A673 (cell line): ENCODE measurements around the gene CD86. TPM values are rescaled to one million over a fixed set of nuclear protein-coding genes. Genes with fewer than 3 reads are reported as not detected.

Experiments used
- Bru-seq: library from RNA; stranded (reverse); fragments of 400-500 nt; gene quantifications from one replicate; lab custom pipeline; 2021; lab: Mats Ljungman, UMichigan
- BruChase-seq, 2 experiments: library from RNA; stranded (reverse); fragments of 400-500 nt; gene quantifications; one replicate each; lab custom pipeline; 2021; lab: Mats Ljungman, UMichigan
- BruUV-seq: library from RNA; stranded (reverse); fragments of 400-500 nt; replicated peaks from 2 replicates; lab custom pipeline; 2021; lab: Mats Ljungman, UMichigan
- CTCF ChIA-PET: fragments of 300-600 bp; sonication (Branson Sonifier 250); formaldehyde crosslinking; loops from one replicate; lab custom pipeline; 2022; ENCODE audit warnings: antibody characterized with exemption; lab: Charles Lee
- POLR2A ChIA-PET: fragments of 300-600 bp; sonication (Branson Sonifier 250); formaldehyde crosslinking; loops from one replicate; lab custom pipeline; 2022; ENCODE audit warnings: antibody characterized with exemption; ENCODE audit not compliant: low non-redundant PET; lab: Charles Lee
- DNase-seq: peaks from one replicate; pipeline ENCODE4 v3.0.0-alpha.2; 2015; ENCODE audit warnings: low spot score
- H3K27ac ChIP-seq: fragments of 200-600 bp; sonication (generic); 2 replicates; pipeline ENCODE4 v1.5.1; 2016; ENCODE audit warnings: mixed run types, low read depth, mild to moderate bottlenecking, mixed read lengths, antibody characterized with exemption, low read length; ENCODE audit not compliant: poor library complexity, severe bottlenecking
- H3K27me3 ChIP-seq: fragments of 200-600 bp; sonication (generic); replicated peaks from 2 replicates; pipeline ENCODE4 v1.6.1; 2017; ENCODE audit warnings: mixed run types, low read depth, mild to moderate bottlenecking, mixed read lengths, antibody characterized with exemption, low read length; ENCODE audit not compliant: insufficient read depth, poor library complexity
- H3K36me3 ChIP-seq: fragments of 200-600 bp; sonication (generic); 2 replicates; pipeline ENCODE4 v1.6.1; 2016; ENCODE audit warnings: mixed run types, mild to moderate bottlenecking, mixed read lengths, antibody characterized with exemption, low read length; ENCODE audit not compliant: insufficient read depth, poor library complexity, severe bottlenecking
- H3K4me1 ChIP-seq: fragments of 200-600 bp; sonication (generic); 2 replicates; pipeline ENCODE4 v1.6.1; 2017; ENCODE audit warnings: mixed run types, mild to moderate bottlenecking, mixed read lengths, antibody characterized with exemption, low read length; ENCODE audit not compliant: insufficient read depth, poor library complexity, severe bottlenecking
- H3K4me3 ChIP-seq: fragments of 200-600 bp; sonication (generic); 2 replicates; pipeline ENCODE4 v1.5.1; 2016; ENCODE audit warnings: low read depth, mixed run types, mild to moderate bottlenecking, mixed read lengths, low read length; ENCODE audit not compliant: poor library complexity, severe bottlenecking
- H3K9me3 ChIP-seq: fragments of 200-600 bp; sonication (generic); 2 replicates; pipeline ENCODE4 v1.6.1; 2016; ENCODE audit warnings: mixed run types, low read depth, mild to moderate bottlenecking, mixed read lengths, antibody characterized with exemption, low read length; ENCODE audit not compliant: poor library complexity, severe bottlenecking
- EZH2 ChIP-seq: fragments of 200-600 bp; sonication (generic); IDR thresholded peaks from 2 replicates; pipeline ENCODE4 v1.6.1; 2017; ENCODE audit warnings: borderline replicate concordance, low read depth, mild to moderate bottlenecking, mixed read lengths, antibody characterized with exemption, low read length; ENCODE audit not compliant: poor library complexity, severe bottlenecking
- intact Hi-C: fragments of 100-400 bp; cut with micrococcal nuclease; formaldehyde crosslinking; loops from one replicate; pipeline ENCODE4 v1.10.0; 2022; ENCODE audit not compliant: unreplicated experiment
- long read RNA-seq: library from polyadenylated mRNA; stranded (forward); transcript quantifications from one replicate; pipeline ENCODE4 v2.0.0, GENCODE V29; 2022
- total RNA-seq: library from RNA; stranded (reverse); gene quantifications from 2 replicates; pipeline ENCODE4 v1.2.3, GENCODE V29; 2021
- TF ChIP-seq, protein P1 (sequence below): fragments of 300-800, 200-600 bp; sonication (generic); conservative IDR thresholded peaks from 2 replicates; pipeline ENCODE4 v1.5.1; 2017; ENCODE audit warnings: low read depth, mild to moderate bottlenecking, antibody characterized with exemption, low read length, moderate library complexity, mixed read lengths

The CD86 gene, protein sequence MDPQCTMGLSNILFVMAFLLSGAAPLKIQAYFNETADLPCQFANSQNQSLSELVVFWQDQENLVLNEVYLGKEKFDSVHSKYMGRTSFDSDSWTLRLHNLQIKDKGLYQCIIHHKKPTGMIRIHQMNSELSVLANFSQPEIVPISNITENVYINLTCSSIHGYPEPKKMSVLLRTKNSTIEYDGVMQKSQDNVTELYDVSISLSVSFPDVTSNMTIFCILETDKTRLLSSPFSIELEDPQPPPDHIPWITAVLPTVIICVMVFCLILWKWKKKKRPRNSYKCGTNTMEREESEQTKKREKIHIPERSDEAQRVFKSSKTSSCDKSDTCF
- not detected in 2 replicates for total RNA-seq
- Bru-seq, nascent RNA, result percentile 3 among the genes with signal in this experiment
- percentile 1 among the genes with signal in this experiment for BruChase-seq, experiment 1, labeled RNA remaining after a 2-hour chase
- BruChase-seq, experiment 2, labeled RNA remaining after a 6-hour chase, result percentile 1 among the genes with signal in this experiment
- long read RNA-seq, result 0 reads

DNA sequence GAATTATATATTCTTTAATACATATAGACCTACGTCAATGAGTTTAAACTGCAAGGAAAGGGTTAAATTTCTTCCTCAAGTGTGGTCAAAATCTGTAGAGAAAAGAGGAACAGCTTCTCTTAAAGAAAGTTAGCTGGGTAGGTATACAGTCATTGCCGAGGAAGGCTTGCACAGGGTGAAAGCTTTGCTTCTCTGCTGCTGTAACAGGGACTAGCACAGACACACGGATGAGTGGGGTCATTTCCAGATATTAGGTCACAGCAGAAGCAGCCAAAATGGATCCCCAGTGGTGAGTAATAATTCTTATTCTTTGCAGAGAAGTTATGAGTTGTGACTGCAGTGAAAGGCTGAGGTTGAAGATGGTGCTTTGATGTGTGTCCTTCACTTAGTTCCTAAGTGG is at the start of gene CD86:
CD86 (plus strand) TSS at position 148 of the 400 bp plus-strand sequence; CDS start at position 276, 128 bp downstream.
- CTCF ChIA-PET, result no interaction called here
- Histone ChIP-seq H3K9me3 (no peaks in the 10 kb centered on the region), H3K4me3 (no peak within 1 kb of the TSS), H3K27ac (no peak within 1 kb of the TSS), H3K27me3 (no peaks in the 10 kb centered on the region), H3K4me1 (no peaks in the 10 kb centered on the region), H3K36me3 (no peaks in the 10 kb centered on the region)
- no peak for TF ChIP-seq EZH2
- TF ChIP-seq, protein P1, sequence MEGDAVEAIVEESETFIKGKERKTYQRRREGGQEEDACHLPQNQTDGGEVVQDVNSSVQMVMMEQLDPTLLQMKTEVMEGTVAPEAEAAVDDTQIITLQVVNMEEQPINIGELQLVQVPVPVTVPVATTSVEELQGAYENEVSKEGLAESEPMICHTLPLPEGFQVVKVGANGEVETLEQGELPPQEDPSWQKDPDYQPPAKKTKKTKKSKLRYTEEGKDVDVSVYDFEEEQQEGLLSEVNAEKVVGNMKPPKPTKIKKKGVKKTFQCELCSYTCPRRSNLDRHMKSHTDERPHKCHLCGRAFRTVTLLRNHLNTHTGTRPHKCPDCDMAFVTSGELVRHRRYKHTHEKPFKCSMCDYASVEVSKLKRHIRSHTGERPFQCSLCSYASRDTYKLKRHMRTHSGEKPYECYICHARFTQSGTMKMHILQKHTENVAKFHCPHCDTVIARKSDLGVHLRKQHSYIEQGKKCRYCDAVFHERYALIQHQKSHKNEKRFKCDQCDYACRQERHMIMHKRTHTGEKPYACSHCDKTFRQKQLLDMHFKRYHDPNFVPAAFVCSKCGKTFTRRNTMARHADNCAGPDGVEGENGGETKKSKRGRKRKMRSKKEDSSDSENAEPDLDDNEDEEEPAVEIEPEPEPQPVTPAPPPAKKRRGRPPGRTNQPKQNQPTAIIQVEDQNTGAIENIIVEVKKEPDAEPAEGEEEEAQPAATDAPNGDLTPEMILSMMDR, result no peak
- DNase-seq, result no peak
- POLR2A ChIA-PET, result no interaction called here
- no TSS peak for BruUV-seq
- intact Hi-C loops, result no loop called here

DNA sequence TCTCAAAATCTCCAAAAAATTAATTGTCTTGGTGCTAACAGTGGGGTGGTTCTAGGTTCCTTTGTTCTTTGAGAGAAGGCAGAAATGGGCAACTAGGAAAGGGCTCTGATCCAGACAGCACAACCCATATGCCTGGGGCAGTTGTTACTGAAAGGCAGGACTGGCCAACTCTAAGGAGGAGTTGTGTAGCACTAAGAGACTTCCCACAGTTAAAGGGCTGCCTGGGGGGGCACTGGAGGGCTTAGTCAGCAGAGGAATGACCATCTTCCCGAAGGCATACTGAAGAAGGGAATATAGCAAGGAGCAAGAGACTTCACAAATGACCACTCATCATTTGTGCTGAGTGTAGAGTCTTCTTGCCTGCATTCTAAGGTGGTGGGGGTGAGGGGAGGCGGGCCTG is 48.9 kb upstream of the CD86 start:
- H3K27me3 ChIP-seq, result no peaks in the 10 kb centered on the region
- no TSS peak for BruUV-seq
- ChIA-PET CTCF (no interaction called here), POLR2A (no interaction called here)
- H3K36me3 ChIP-seq, result no peaks in the 10 kb centered on the region
- TF ChIP-seq EZH2, result no peak
- TF ChIP-seq, protein P1, result no peak
- no peak overlapping the region for H3K4me3 ChIP-seq
- no peaks in the 10 kb centered on the region for H3K9me3 ChIP-seq
- no peak for DNase-seq
- intact Hi-C loops, result no loop called here
- H3K4me1 ChIP-seq, result peaks cover 8% of the 10 kb centered on the region
- H3K27ac ChIP-seq, result no peak overlapping the region

DNA sequence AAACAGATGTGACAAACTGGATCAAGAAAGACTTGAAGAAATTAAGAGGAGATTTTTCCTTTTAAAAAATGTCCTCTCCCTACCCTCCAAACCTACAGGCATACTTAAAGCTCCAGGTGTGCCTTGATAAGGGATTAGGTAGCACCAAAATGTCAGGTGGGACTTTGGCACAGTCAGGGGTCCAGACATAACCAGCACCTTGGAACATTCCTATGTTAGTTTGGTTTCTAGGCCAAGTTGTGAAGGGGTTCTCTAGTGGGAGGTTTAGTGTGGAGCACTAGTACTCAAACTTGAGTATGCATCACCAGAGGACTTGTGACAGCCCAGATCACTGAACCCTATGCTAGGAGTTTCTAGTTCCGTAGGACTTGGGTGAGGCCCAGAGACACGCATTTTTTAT is 47.0 kb upstream of the CD86 start:
- TF ChIP-seq, protein P1, result no peak
- no peak for TF ChIP-seq EZH2
- intact Hi-C loops, result no loop called here
- Histone ChIP-seq H3K27ac (no peak overlapping the region), H3K4me1 (peaks cover 8% of the 10 kb centered on the region), H3K36me3 (no peaks in the 10 kb centered on the region), H3K27me3 (no peaks in the 10 kb centered on the region), H3K9me3 (no peaks in the 10 kb centered on the region), H3K4me3 (no peak overlapping the region)
- no peak for DNase-seq
- CTCF ChIA-PET, result no interaction called here
- POLR2A ChIA-PET, result no interaction called here
- BruUV-seq, result no TSS peak
